Activated naive CD8-positive, alpha-beta T cell treated with anti-CD3 and anti-CD28 coated beads, Interleukin-2, amount 50 U/mL, for 16 hours (primary cell): ENCODE data around the gene WNT6.

ENCODE experiments used
- DNase-seq: peaks from one replicate; pipeline ENCODE4 v3.0.0-alpha.2; 2020; ENCODE audit warnings: low read depth, low spot score

The WNT6 gene

GRCh38 chr2:218877891-218878290, 18.3 kb downstream of the WNT6 start:
- no peak for DNase-seq

GRCh38 chr2:218878486-218878885, 18.9 kb downstream of the WNT6 start:
- no peak for DNase-seq

- no peak for DNase-seq
These were observed 19.5 kb downstream of the WNT6 start for GRCh38 chr2:218878926-218879761.

- DNase-seq, result no peak
These were observed 20.1 kb downstream of the WNT6 start for GRCh38 chr2:218879776-218880101.

GRCh38 chr2:218880102-218880858, 20.7 kb downstream of the WNT6 start, which contains the start of gene WNT10A:
TSS of gene WNT10A (plus strand) at chr2:218880852. CDS start at chr2:218880996, 144 bp downstream.
- peak; percentile 31 for DNase-seq

- no peak for DNase-seq
These were observed 21.4 kb downstream of the WNT6 start for GRCh38 chr2:218880859-218881594.

- no peak for DNase-seq
These were observed 22.3 kb downstream of the WNT6 start for GRCh38 chr2:218881744-218882460.

GRCh38 chr2:218882461-218882816, 22.8 kb downstream of the WNT6 start:
- no peak for DNase-seq

- no peak for DNase-seq
These were observed 23.3 kb downstream of the WNT6 start for GRCh38 chr2:218882866-218883366.

GRCh38 chr2:218883491-218884490, 24.2 kb downstream of the WNT6 start:
- DNase-seq, result no peak

- DNase-seq, result no peak
These were observed 24.9 kb downstream of the WNT6 start for GRCh38 chr2:218884519-218884918.

GRCh38 chr2:218885981-218886947, 26.7 kb downstream of the WNT6 start:
- DNase-seq, result no peak

GRCh38 chr2:218887079-218887478, 27.5 kb downstream of the WNT6 start:
- no peak for DNase-seq

GRCh38 chr2:218888341-218888740, 28.7 kb downstream of the WNT6 start:
- DNase-seq, result no peak

GRCh38 chr2:218889937-218890336, 30.3 kb downstream of the WNT6 start:
- no peak for DNase-seq

GRCh38 chr2:218890369-218890768, 30.8 kb downstream of the WNT6 start:
- DNase-seq, result no peak

GRCh38 chr2:218891275-218892135, 31.9 kb downstream of the WNT6 start:
- DNase-seq, result no peak
